ENCODE measurements around the gene EIF2B1.

- TF ChIP-seq SNAI2 (CRISPR knock-in tag; IDR thresholded peaks at IDR 0.05), result no peak
- TF ChIP-seq, protein P1, sequence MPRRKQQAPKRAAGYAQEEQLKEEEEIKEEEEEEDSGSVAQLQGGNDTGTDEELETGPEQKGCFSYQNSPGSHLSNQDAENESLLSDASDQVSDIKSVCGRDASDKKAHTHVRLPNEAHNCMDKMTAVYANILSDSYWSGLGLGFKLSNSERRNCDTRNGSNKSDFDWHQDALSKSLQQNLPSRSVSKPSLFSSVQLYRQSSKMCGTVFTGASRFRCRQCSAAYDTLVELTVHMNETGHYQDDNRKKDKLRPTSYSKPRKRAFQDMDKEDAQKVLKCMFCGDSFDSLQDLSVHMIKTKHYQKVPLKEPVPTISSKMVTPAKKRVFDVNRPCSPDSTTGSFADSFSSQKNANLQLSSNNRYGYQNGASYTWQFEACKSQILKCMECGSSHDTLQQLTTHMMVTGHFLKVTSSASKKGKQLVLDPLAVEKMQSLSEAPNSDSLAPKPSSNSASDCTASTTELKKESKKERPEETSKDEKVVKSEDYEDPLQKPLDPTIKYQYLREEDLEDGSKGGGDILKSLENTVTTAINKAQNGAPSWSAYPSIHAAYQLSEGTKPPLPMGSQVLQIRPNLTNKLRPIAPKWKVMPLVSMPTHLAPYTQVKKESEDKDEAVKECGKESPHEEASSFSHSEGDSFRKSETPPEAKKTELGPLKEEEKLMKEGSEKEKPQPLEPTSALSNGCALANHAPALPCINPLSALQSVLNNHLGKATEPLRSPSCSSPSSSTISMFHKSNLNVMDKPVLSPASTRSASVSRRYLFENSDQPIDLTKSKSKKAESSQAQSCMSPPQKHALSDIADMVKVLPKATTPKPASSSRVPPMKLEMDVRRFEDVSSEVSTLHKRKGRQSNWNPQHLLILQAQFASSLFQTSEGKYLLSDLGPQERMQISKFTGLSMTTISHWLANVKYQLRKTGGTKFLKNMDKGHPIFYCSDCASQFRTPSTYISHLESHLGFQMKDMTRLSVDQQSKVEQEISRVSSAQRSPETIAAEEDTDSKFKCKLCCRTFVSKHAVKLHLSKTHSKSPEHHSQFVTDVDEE (CRISPR knock-in tag; IDR thresholded peaks at IDR 0.05), result no peak
- TF ChIP-seq PATZ1 (CRISPR knock-in tag; IDR thresholded peaks at IDR 0.05; ENCODE audit: borderline replicate concordance), result no peak
- TF ChIP-seq ZC3H10 (CRISPR knock-in tag; IDR thresholded peaks at IDR 0.05), result no peak
- TF ChIP-seq PPARA (CRISPR knock-in tag; IDR thresholded peaks at IDR 0.05; ENCODE audit: borderline replicate concordance), result no peak
- no peak for TF ChIP-seq ZNF565 (CRISPR knock-in tag; conservative IDR thresholded peaks at IDR 0.05; ENCODE audit: low read depth)
- no peak for TF ChIP-seq ZFP30 (CRISPR knock-in tag; IDR thresholded peaks at IDR 0.05)
- TF ChIP-seq CSRNP3 (CRISPR knock-in tag; IDR thresholded peaks at IDR 0.05), result no peak
- TF ChIP-seq TCF4 (CRISPR knock-in tag; IDR thresholded peaks at IDR 0.05; ENCODE audit: borderline replicate concordance), result no peak
Measured at GRCh38 chr12:123607756-123608155, 25.7 kb downstream of the EIF2B1 start.
